Measurements from ENCODE around the gene LGALS3. TPM values are rescaled to one million over a fixed set of nuclear protein-coding genes. Genes with fewer than 3 reads are reported as not detected.

LGALS3 gene
- total RNA-seq, 1 donor from 2014 or later: 198 TPM

GRCh38 chr14:55190906-55191202 lies 61.8 kb downstream of the LGALS3 start:
- Histone ChIP-seq H3K36me3 (ENCODE audit: control insufficient read depth, insufficient read depth, low read length) (no peaks in the 10 kb centered on the region), H3K4me3 (ENCODE audit: low read depth, low read length) (peak overlapping the region; percentile 67), H3K27me3 (ENCODE audit: control insufficient read depth, insufficient read depth, low read length) (no peaks in the 10 kb centered on the region)
- peak; percentile 29 for DNase-seq (ENCODE audit: low read depth)
- no peak for FAIRE-seq
- TF ChIP-seq CTCF (IDR thresholded peaks at IDR 0.05; ENCODE audit: insufficient read depth, low read length, severe bottlenecking): no peak

- no peak for TF ChIP-seq CTCF (IDR thresholded peaks at IDR 0.05; ENCODE audit: insufficient read depth, low read length, severe bottlenecking)
- H3K27me3 ChIP-seq (ENCODE audit: control insufficient read depth, insufficient read depth, low read length): no peaks in the 10 kb centered on the region
- DNase-seq (ENCODE audit: low read depth) (peak; percentile 97), FAIRE-seq (no peak)
- no peaks in the 10 kb centered on the region for H3K36me3 ChIP-seq (ENCODE audit: control insufficient read depth, insufficient read depth, low read length)
- H3K4me3 ChIP-seq (ENCODE audit: low read depth, low read length): peak within 1 kb of the TSS; percentile 67
Observed at GRCh38 chr14:55191203-55192053, 62.4 kb downstream of the LGALS3 start, which contains the start of gene DLGAP5. DLGAP5 (minus strand) TSS chr14:55191585; CDS start chr14:55189179, 2,406 bp downstream.

- Histone ChIP-seq H3K27me3 (ENCODE audit: control insufficient read depth, insufficient read depth, low read length) (no peaks in the 10 kb centered on the region), H3K36me3 (ENCODE audit: control insufficient read depth, insufficient read depth, low read length) (no peaks in the 10 kb centered on the region), H3K4me3 (ENCODE audit: low read depth, low read length) (peak overlapping the region; percentile 67)
- FAIRE-seq: no peak
- no peak for DNase-seq (ENCODE audit: low read depth)
- no peak for TF ChIP-seq CTCF (IDR thresholded peaks at IDR 0.05; ENCODE audit: insufficient read depth, low read length, severe bottlenecking)
Observed at GRCh38 chr14:55192054-55192621, 63.1 kb downstream of the LGALS3 start.

GRCh38 chr14:55194656-55195355 lies 65.8 kb downstream of the LGALS3 start:
- Histone ChIP-seq H3K36me3 (ENCODE audit: control insufficient read depth, insufficient read depth, low read length) (no peaks in the 10 kb centered on the region), H3K4me3 (ENCODE audit: low read depth, low read length) (no peak overlapping the region), H3K27me3 (ENCODE audit: control insufficient read depth, insufficient read depth, low read length) (no peaks in the 10 kb centered on the region)
- no peak for FAIRE-seq
- DNase-seq (ENCODE audit: low read depth): no peak
- TF ChIP-seq CTCF (IDR thresholded peaks at IDR 0.05; ENCODE audit: insufficient read depth, low read length, severe bottlenecking): no peak

Other genes starting within 250 kb of the LGALS3 start
- 7.9 and 9.0 TPM in 2 replicates for gene GCH1, start 226.4 kb upstream of the LGALS3 start, total RNA-seq
- 8.7 and 10.0 TPM in 2 replicates for gene WDHD1, start 102.2 kb upstream of the LGALS3 start, total RNA-seq
- 10.0 and 13.6 TPM in 2 replicates for gene SOCS4, start 102.0 kb upstream of the LGALS3 start, total RNA-seq
- gene MAPK1IP1L, start 77.6 kb upstream of the LGALS3 start, total RNA-seq: 12.1 and 12.7 TPM in 2 replicates
- gene DLGAP5, start 62.3 kb downstream of the LGALS3 start, total RNA-seq: 0.26 and 0.38 TPM in 2 replicates
- 28.9 and 29.5 TPM in 2 replicates for gene FBXO34, start 142.2 kb downstream of the LGALS3 start, total RNA-seq

Data from bronchial epithelial cell (primary cell).